HEK293 (cell line): ENCODE results near the gene GNG7.

Experiments used
- CTCF ChIA-PET: fragments of 350-600 bp; formaldehyde crosslinking; extraction: SDS; loops from one replicate; lab custom pipeline; 2021; ENCODE audit warnings: antibody characterized with exemption; lab: Yijun Ruan, JAX
- POLR2A ChIA-PET: fragments of 300-600 bp; formaldehyde crosslinking; extraction: SDS; loops from one replicate; lab custom pipeline; 2020; ENCODE audit warnings: antibody characterized with exemption, inconsistent platforms; lab: Yijun Ruan, JAX
- H3K27ac ChIP-seq: fragments of 200-500 bp; sonication (Bioruptor generic); 2 replicates; pipeline ENCODE4 v1.5.1; 2014; ENCODE audit warnings: low read depth, low read length, control low read depth, inconsistent platforms; ENCODE audit errors: extremely low read depth
- H3K36me3 ChIP-seq, 2 experiments: fragments of 200-500 bp in 1 of 2; sonication (Bioruptor generic) in 1 of 2; 1 replicate in 1 of 2; 2 replicates in 1 of 2; pipeline ENCODE4 v1.5.1; 2014 to 2017; ENCODE audit warnings: inconsistent platforms in 2 of 2, low read length in 2 of 2; ENCODE audit not compliant: control insufficient read depth in 2 of 2, insufficient read depth in 1 of 2
- H3K4me1 ChIP-seq: fragments of 200-500 bp; sonication (Bioruptor generic); 2 replicates; pipeline ENCODE4 v1.5.1; 2014; ENCODE audit warnings: mild to moderate bottlenecking, low read length, inconsistent platforms; ENCODE audit not compliant: control insufficient read depth, insufficient read depth
- H3K4me3 ChIP-seq: 2 replicates; pipeline ENCODE4 v1.5.1; 2011; ENCODE audit warnings: low read depth, mild to moderate bottlenecking, control low read depth, low read length, moderate library complexity
- H3K9me3 ChIP-seq: fragments of 200-500 bp; sonication (Bioruptor generic); 2 replicates; pipeline ENCODE4 v1.5.1; 2014; ENCODE audit warnings: low read depth, low read length, inconsistent platforms; ENCODE audit not compliant: control insufficient read depth, insufficient read depth
- ATF2 ChIP-seq: fragments of 450-650 bp; formaldehyde crosslinking; IDR thresholded peaks from 2 replicates; pipeline ENCODE4 v1.5.1; 2016; ENCODE audit warnings: missing biosample characterization, missing genetic modification characterization, low read depth
- KLF10 ChIP-seq: fragments of 450-650 bp; IDR thresholded peaks from 2 replicates; pipeline ENCODE4 v1.5.1; 2018; ENCODE audit warnings: missing biosample characterization, mild to moderate bottlenecking, missing genetic modification characterization
- PRDM1 ChIP-seq: fragments of 450-650 bp; formaldehyde crosslinking; IDR thresholded peaks from 2 replicates; pipeline ENCODE4; 2016; ENCODE audit warnings: missing biosample characterization, missing genetic modification characterization
- TRIM28 ChIP-seq: IDR thresholded peaks from 2 replicates; pipeline ENCODE4 v1.6.1; 2011; ENCODE audit warnings: low read length, control low read depth, borderline replicate concordance
- ZBTB10 ChIP-seq: fragments of 450-650 bp; formaldehyde crosslinking; IDR thresholded peaks from 2 replicates; pipeline ENCODE4 v1.5.1; 2016; ENCODE audit warnings: missing biosample characterization, missing genetic modification characterization
- ZNF121 ChIP-seq: fragments of 450-650 bp; formaldehyde crosslinking; IDR thresholded peaks from 2 replicates; pipeline ENCODE4 v1.5.1; 2016; ENCODE audit warnings: missing biosample characterization, missing genetic modification characterization
- ZNF18 ChIP-seq: fragments of 450-650 bp; formaldehyde crosslinking; IDR thresholded peaks from 2 replicates; pipeline ENCODE4 v1.5.1; 2016; ENCODE audit warnings: missing biosample characterization, missing genetic modification characterization
- ZNF211 ChIP-seq: fragments of 450-650 bp; formaldehyde crosslinking; IDR thresholded peaks from 2 replicates; pipeline ENCODE4 v1.5.1; 2016; ENCODE audit warnings: low read depth, missing biosample characterization, missing genetic modification characterization
- ZNF341 ChIP-seq: fragments of 450-650 bp; formaldehyde crosslinking; IDR thresholded peaks from 2 replicates; pipeline ENCODE4; 2016; ENCODE audit warnings: low read depth, missing biosample characterization, missing genetic modification characterization
- ZNF366 ChIP-seq: fragments of 450-650 bp; formaldehyde crosslinking; conservative IDR thresholded peaks from 2 replicates; pipeline ENCODE4 v1.5.1; 2016; ENCODE audit warnings: missing biosample characterization, missing genetic modification characterization
- ZNF701 ChIP-seq: fragments of 450-650 bp; formaldehyde crosslinking; IDR thresholded peaks from 2 replicates; pipeline ENCODE4 v1.5.1; 2016; ENCODE audit warnings: missing biosample characterization, missing genetic modification characterization
- ZNF843 ChIP-seq: fragments of 450-650 bp; formaldehyde crosslinking; IDR thresholded peaks from 2 replicates; pipeline ENCODE4 v1.5.1; 2016; ENCODE audit warnings: missing biosample characterization, missing genetic modification characterization
- ZSCAN16 ChIP-seq: fragments of 450-650 bp; formaldehyde crosslinking; IDR thresholded peaks from 2 replicates; pipeline ENCODE4 v1.5.1; 2016; ENCODE audit warnings: missing biosample characterization, missing genetic modification characterization

The GNG7 gene

GRCh38 chr19:2594319-2594718 lies 108.2 kb downstream of the GNG7 start:
- no peak overlapping the region for H3K4me3 ChIP-seq
- TF ChIP-seq ZNF366 (tag by site-specific recombination) (peak; percentile 84), ATF2 (no peak), ZNF843 (tag by site-specific recombination) (no peak), ZSCAN16 (tag by site-specific recombination) (no peak), ZNF341 (tag by site-specific recombination) (no peak)
- H3K4me1 ChIP-seq: no peaks in the 10 kb centered on the region
- ChIA-PET POLR2A (interaction anchor here (2.6 kb wide), 1 partner anchor 118 kb away, joined by 12 read pairs; the partner anchor contains the start of gene GADD45B), CTCF (interaction anchor here (0.6 to 0.7 kb wide), 3 partner anchors 137 to 531 kb away, joined by 3 to 4 read pairs (median 3); no protein-coding TSS in a partner anchor)
- no peak overlapping the region for H3K27ac ChIP-seq
- H3K9me3 ChIP-seq: no peaks in the 10 kb centered on the region
- no peaks in the 10 kb centered on the region for H3K36me3 ChIP-seq

GRCh38 chr19:2592824-2593223 lies 109.7 kb downstream of the GNG7 start:
- Histone ChIP-seq H3K36me3 (no peaks in the 10 kb centered on the region), H3K9me3 (no peaks in the 10 kb centered on the region), H3K4me3 (no peak overlapping the region), H3K27ac (no peak overlapping the region), H3K4me1 (no peaks in the 10 kb centered on the region)
- no peak for TF ChIP-seq TRIM28
- peak; percentile 95 for TF ChIP-seq ZNF366 (tag by site-specific recombination)
- TF ChIP-seq ZNF18 (tag by site-specific recombination): no peak
- peak; percentile 77 for TF ChIP-seq PRDM1
- ChIA-PET POLR2A (interaction anchor here (0.5 to 1.4 kb wide), 4 partner anchors 50 to 326 kb away, joined by 4 to 8 read pairs (median 5); partner anchors contain the start of gene GADD45B), CTCF (interaction anchor here (0.6 to 0.7 kb wide), 3 partner anchors 56 to 533 kb away, joined by 3 to 5 read pairs (median 3); no protein-coding TSS in a partner anchor)

GRCh38 chr19:2591537-2592291 lies 110.8 kb downstream of the GNG7 start:
- H3K4me1 ChIP-seq: no peaks in the 10 kb centered on the region
- H3K9me3 ChIP-seq: no peaks in the 10 kb centered on the region
- no peak overlapping the region for H3K27ac ChIP-seq
- no peak for TF ChIP-seq ZBTB10 (tag by site-specific recombination)
- TF ChIP-seq ZNF121 (tag by site-specific recombination): no peak
- no peak for TF ChIP-seq KLF10 (tag by site-specific recombination)
- TF ChIP-seq ZNF701: no peak
- no peak for TF ChIP-seq ZNF211 (tag by site-specific recombination)
- ChIA-PET CTCF (interaction anchor here (0.6 to 1.0 kb wide), 5 partner anchors 11 to 431 kb away, joined by 3 read pairs; no protein-coding TSS in a partner anchor), POLR2A (interaction anchor here (0.5 to 1.4 kb wide), 3 partner anchors 113 to 325 kb away, joined by 4 to 6 read pairs (median 4); partner anchors contain the start of gene GADD45B)
- H3K4me3 ChIP-seq: no peak overlapping the region
- H3K36me3 ChIP-seq: no peaks in the 10 kb centered on the region
